GM19043 (cell line): ENCODE data around the gene SBNO2.

Experiments
- ATAC-seq: cut with Tn5 transposase; IDR thresholded peaks from one replicate; pipeline ENCODE4 v1.9.1; 2021; ENCODE audit warnings: low read depth; ENCODE audit not compliant: unreplicated experiment

SBNO2 gene

DNA sequence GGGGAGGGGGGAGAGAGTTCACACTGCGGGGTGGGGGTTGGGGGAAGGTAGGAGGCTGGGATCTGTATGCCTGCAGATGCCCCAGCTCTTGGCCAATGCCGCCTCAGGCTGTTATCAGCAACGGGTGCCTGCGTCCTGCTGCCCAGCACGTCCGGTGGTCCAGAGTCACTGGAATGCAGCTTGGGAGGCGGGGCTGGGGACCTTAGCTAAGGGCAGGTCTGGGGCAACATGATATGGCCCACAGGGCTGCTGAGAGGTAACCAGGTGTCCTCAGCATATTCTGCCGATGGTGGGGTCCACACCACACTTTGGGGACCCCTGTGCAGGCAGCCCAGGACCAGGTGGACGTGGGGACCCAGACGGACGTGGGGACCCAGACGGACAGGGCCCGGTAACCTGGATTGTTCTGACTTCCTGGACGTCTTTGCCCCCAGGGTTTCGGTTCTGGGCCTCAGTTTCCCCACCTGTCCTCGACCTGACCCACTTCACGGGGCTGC, 107.8 kb downstream of the SBNO2 start:
- no peak for ATAC-seq

DNA sequence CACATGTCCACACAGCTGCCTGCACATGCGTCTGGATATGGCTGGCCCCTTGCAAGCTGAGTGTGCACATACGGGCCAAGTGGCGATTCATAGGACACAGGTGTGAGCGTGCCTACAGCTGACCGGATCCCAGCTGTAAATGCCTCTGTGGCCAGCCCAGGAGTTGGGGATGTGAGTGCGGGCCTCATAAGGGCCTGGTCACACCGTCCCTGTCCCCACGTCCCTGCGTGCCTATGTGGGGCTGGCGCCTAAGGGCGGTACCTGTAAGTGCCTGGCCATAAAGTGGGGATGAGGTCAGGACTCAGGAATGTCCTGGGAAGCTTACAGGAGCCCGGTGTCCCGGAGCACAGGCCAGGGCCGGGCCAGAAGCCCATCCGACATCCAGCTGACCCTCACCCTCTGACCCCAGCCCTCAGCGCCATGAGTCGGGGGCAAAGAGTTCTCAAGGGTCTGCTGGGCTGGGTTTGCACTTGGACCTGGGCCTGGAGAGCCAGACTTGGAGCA, 108.4 kb downstream of the SBNO2 start:
- no peak for ATAC-seq

DNA sequence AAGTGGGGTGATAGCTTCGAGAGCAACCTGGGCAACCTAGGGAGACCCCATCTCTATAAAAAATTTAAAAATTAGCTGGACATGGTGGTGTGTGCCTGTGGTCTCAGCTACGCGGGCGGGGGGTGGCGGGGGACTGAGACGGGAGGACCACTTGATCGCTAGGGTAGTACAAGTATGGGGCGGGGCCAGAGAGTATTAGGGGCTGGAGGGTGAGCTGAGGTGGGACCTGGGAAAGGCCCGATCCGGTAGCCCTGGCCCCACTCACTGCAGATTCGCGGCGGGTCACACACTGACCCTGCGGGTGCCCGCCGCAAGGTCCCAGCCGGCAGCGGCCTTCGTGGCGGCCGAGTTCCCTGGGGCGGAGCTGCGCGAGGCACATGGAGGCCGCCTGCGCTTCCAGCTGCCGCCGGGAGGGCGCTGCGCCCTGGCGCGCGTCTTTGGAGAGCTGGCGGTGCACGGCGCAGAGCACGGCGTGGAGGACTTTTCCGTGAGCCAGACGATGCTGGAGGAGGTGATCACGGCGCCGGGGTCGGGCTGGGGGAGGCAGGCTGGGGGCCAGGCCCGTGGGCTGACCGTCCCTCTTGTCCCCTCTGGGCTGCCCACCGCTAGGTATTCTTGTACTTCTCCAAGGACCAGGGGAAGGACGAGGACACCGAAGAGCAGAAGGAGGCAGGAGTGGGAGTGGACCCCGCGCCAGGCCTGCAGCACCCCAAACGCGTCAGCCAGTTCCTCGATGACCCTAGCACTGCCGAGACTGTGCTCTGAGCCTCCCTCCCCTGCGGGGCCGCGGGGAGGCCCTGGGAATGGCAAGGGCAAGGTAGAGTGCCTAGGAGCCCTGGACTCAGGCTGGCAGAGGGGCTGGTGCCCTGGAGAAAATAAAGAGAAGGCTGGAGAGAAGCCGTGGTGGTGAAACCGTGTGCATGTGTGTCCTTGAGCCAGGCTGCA, 109.1 kb downstream of the SBNO2 start:
- ATAC-seq, result no peak

DNA sequence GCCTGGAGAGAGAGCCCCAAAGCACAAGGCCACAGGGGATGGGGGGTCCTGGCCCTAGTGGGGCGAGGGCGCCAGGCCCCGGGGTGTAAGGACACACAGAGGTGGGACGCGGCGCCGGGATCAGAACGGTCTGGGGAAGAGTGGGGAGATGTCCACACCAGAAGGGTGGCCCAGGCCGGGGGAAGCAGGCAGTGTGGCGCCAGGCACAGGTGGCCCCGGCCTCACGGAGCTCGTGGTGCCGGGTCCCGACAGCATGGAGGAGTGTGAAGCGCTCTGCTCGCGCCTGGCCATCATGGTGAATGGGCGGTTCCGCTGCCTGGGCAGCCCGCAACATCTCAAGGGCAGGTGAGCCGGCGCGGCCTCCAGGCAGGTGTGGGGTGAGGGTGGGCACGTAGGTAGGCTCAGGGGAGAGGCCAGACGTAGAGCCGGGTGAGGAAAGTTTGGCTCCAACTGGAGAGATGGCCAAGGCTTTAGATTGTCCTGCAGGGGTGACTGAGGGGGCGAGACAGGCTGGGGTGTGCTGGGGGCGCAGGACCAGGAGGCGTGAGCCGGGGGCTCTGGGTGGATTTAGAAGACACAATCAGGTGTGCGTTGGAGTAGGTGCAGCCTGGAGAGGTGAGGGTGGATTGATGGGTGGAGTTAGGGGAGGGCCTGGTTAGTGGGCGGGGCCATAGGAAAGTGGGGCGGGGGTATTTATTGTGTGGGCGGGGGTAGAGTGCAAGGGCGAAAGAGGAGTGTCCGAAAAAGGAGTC, 110.0 kb downstream of the SBNO2 start:
- no peak for ATAC-seq

DNA sequence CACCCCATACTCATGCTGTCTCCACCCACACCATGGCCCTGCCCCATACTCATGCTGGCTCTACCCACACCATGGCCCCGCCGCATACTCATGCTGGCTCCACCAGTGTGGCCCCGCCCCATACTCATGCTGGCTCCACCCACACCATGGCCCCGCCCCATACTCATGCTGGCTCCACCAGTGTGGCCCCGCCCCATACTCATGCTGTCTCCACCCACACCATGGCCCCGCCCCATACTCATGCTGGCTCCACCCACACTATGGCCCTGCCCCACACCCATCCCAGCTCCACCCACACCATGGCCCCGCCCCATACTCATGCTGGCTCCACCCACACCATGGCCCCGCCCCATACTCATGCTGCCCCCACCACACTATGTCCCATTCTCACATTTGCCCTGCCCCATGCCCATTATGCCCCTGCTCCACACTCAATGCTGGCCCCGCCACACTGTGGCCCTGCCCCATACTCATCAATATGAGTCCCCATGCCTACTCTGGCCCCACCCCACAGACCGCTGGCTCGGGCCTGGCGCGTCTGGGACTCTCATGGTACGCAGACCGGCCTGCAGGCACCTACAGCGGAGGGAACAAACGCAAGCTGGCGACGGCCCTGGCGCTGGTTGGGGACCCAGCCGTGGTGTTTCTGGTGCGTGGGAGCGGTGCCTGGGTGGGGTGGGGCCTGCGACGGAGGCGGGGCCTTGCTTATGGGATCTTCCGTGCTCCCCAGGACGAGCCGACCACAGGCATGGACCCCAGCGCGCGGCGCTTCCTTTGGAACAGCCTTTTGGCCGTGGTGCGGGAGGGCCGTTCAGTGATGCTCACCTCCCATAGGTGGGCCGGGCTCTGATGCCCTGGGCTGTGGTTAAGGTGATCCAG, 110.8 kb downstream of the SBNO2 start:
- no peak for ATAC-seq

DNA sequence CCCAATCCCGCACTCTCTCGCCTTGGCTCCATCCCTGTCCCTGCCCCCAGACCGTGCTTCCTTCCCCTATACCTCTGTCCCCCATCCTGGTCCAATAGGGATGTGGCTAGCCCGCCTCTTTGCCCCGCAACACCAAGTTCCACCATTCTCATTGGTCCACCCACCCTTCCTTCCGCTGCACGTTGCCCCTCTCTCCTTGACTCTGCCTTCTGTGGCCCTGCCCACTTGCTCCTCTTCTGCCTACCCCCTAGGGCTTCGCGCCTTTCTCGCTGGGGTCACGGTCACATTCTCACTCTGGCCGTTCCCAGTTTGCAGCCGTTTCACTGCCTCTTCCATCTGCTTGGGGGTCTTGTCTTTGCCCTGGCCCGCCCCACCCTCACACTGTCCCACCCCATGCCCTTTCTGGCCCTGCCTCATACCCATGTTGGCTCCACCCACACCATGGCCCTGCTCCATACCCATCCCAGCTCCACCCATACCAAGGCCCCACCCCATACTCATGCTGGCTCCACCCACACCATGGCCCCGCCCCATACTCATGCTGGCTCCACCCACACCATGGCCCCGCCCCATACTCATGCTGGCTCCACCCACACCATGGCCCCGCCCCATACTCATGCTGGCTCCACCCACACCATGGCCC, 111.6 kb downstream of the SBNO2 start:
- ATAC-seq, result no peak

DNA sequence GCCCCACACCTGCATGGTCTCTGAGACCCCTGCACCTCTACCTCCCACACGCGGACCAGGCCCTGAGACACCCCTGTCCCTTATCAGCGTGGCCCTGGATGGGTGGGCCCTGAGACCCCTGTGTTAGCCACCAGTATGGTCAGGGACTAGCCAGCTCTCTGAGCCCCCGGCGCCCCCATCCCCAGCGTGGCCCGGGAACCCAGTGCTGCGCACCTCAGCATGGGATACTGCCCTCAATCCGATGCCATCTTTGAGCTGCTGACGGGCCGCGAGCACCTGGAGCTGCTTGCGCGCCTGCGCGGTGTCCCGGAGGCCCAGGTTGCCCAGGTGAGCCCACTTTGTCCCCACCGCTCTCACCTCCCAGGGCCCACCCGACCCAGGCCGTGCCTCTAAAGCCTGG, 112.1 kb downstream of the SBNO2 start:
- ATAC-seq, result no peak

DNA sequence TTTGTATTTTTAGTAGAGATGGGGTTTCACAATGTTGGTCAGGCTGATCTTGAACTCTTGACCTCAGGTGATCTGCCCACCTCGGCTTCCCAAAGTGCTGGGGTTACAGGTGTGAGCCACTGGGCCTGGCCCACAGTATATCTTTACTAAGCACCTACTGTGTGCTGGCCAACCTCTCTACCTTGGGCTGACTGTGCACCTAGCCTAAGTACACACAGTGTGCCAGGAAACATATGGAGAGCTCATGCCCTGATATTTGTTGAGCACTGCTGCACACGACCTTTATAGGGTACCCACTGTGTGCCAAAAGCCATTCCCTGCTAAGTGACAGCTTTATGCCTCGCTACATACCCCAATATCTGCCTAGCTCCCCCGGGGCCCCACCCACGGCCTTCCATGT, 113.4 kb downstream of the SBNO2 start:
- no peak for ATAC-seq

DNA sequence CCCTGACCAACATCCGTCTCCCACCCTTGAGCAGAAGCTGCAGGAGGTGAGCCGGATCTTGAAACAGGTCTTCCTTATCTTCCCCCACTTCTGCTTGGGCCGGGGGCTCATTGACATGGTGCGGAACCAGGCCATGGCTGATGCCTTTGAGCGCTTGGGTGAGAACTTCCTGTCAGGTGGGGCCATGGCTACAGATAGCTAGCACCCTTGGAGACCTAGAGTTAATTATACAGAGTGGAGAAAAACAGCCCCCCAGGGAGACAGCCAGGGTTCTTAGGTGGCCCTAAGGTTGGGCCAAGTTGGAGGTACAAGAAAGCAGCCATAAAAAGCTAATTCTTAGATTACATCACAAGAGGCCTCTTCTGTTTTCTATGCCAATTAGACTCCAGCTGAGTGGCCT, 116.0 kb downstream of the SBNO2 start:
- ATAC-seq, result no peak
